GM19023 (cell line): Measurements from ENCODE around the gene GLS.
"Not testable (repeated sequence)": the region's sequence is repeated elsewhere in the genome, so short reads cannot be mapped to it uniquely, and the experiment has no call there.

ENCODE experiments used
- ATAC-seq: cut with Tn5 transposase; IDR thresholded peaks from one replicate; pipeline ENCODE4 v1.9.1; 2021; ENCODE audit warnings: mild to moderate bottlenecking, moderate library complexity; ENCODE audit not compliant: unreplicated experiment

Gene GLS

DNA sequence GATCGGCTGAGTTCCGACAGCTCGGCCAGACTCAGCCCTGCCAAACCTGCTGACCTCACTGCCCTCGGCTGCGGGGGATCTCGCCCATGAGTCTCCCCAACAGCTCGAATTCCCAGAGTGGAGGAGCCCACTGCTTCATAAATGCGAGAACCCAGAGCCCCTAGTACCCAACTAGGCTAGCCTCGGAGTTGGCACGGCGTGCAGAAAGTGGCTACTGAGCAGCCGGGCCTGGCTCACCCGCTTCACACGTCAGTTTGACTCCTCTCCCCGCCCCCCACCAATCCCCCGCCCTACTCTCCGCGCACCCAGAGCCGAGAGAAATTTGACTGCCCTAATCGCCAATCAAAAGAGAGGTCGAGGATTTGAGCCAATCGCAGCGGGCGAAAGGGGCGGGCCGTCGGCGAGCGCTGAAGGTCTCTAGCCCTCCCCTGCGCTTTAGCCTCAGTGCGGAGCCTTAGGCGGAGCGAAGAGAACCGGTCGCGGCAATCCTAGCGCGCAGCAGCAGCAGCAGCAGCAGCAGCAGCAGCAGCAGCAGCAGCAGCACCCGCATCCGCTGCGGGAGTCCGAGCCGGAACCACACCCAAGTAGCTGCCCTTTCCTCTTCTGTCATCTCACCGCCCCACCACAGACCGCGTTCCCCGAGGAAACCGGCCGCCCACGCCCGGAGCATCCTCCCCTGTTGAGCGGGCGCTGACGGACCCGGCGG, at the start of gene GLS:
GLS (plus strand) TSS at position 444 of the 706 bp plus-strand sequence. CDS start 264 bp downstream, outside the sequence.
- peak; percentile 82 for ATAC-seq

DNA sequence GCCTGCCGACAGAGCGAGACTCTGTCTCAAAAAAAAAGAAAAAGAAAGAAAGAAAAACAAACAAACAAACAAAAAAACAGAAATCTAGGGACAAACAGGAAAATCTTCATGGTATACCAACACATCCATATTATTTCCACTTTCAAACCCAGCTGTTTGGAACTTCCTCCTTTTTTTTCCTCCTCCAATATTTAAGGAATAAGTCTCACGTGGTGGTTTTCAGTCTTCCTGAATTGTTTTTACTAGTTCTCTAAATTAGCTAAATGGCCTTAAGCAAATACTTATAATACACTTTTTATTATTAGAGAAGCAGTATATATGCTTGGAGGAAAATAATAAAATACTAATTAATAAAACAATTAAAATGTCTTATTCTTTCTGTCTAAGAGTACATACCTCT, 48.7 kb upstream of the GLS start:
- ATAC-seq: no peak

DNA sequence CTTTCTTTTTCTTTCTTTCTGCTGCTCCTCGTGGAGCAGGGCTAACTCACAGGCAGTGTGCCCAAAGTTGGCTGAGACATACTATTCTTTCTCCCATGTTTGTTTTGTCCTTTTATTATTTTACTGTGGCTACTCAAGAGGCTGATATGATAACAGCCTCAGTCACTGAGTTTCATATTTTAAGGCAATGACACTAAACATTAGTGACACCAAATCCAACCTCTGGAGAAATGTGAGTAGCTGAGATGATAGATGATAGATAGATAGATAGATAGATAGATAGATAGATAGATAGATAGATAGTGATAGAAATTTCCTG, 45.8 kb upstream of the GLS start:
- no peak for ATAC-seq

DNA sequence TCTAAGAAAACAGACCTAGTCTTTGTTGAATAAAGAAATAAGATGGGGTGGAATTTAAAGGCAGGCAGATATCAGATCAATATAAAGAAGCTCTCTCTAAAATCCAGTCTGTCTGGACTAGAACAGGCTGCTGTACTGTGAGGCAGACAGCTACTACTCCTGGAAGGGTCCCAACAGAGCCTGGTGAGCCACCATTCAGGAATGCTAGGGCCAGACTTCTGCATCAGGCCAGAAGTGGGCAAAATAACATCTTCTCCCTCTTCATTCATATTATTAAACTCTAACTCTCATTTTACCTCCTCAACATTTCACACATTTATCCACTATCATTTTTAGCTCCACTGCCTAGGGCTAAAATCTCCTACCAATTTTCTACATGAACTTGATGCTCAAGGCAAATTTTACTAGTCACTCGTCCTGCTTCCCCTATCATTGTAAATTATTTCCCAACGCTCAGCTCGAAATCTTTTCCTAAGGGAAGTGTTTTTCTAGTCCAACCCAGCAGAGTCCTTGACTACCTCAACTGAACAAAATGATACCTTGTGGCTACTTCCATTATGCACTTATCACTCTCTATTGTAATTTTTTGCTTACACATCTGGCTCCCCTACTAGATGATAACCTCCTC, 45.2 kb upstream of the GLS start:
- ATAC-seq: no peak

DNA sequence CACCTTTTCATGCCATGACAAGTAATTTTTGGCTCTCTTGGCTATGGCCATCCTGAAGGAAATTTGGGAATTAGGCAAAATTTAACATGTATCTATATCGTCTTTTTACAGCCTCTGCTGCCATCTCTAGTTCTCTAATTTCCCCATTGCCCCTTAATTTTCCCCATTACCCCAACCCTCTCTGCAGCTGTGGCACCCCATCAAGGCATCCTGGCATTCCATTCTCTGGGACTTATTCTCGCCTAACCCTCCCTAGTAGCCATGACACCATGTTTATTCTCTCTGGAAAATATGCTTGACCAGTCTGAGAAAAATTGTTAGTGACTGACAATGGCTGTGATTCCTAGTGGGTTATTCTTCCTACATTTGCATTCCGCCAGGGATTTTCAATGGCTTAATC, 43.9 kb upstream of the GLS start:
- ATAC-seq: no peak

DNA sequence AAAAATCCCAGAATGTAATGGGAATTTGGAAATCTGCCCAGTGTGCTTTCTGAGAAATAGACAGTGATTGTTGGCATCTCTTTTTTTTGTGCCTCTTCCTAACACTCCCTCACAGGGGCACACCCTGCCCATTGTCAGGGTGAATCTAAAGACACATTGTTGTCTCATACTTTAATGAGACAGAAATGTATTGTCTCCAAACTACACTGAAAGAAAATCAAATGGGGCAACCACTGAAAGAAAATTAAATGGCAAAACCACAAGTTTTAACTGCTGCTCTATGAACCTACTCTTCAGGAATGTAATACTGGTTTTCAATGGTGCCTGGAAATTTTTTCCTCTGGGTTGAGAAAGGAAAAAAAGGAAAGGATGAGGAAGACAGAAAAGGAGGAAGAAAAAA, 43.2 kb upstream of the GLS start:
- ATAC-seq: no peak

DNA sequence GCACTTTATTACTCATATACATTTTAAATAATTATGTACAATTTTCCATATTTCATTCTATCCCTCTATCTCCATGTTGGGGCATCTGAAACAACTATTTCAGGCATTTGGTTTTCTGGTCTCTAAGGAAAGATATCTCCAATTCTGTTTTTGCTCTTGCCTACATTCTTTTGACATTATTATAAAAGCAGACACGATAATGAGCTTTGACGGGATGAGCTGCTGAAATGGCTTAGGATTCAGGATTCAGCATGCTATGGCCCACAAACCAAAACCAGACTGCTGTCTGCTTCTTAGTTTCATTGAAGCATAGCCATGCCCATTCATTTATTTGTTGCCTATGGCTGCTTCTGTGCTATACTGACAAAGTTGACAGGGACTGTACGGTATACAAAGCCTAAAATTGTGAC, 42.7 kb upstream of the GLS start:
- no peak for ATAC-seq

DNA sequence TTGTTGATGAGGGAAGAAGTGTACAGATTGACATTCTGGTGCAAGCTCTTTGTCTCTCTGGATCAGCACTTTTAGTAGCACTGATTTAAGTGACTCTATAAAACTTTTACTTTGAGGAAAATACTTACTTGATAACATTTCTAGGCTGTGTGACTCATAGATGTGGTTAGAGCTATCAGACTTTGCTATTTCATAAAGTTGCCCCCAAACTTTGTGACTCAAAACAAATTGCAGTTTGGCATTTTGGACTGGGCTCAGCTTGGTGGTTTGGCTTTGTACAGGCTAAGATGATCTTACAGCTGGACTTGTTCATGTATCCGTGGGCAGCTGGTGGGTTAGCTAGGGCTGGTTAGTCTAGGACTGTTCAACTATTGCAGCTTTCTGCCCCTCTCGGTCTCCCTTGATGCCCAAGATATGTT, 42.1 kb upstream of the GLS start:
- no peak for ATAC-seq

DNA sequence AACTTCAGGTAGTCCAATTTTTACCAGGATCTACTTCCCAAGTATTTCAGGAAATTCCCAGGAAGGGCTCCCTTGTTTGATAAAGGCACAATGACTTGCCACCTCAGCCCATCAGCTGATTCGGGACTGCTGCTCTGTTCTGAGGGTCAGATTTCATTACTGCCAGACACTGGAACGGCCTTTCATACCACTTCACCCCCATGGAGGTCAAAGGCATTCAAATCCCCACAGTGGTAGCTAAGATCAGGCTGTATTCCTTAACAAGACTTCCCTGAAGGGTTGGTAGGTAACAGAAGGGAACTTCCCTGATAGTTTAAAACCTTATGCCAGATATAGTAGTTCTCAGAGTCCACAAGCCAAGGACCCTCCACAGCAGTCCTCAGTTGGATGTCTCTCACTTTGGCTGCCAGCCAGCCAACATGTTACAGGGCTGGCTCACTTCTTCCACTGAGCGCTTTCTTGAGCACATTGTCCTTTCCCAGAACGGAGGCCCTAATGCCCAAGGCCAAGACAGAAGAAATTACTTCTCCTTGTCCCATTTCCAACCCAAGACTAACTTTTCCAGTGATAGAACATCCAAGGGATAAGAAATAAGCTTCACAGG, 40.0 kb upstream of the GLS start:
- no peak for ATAC-seq

DNA sequence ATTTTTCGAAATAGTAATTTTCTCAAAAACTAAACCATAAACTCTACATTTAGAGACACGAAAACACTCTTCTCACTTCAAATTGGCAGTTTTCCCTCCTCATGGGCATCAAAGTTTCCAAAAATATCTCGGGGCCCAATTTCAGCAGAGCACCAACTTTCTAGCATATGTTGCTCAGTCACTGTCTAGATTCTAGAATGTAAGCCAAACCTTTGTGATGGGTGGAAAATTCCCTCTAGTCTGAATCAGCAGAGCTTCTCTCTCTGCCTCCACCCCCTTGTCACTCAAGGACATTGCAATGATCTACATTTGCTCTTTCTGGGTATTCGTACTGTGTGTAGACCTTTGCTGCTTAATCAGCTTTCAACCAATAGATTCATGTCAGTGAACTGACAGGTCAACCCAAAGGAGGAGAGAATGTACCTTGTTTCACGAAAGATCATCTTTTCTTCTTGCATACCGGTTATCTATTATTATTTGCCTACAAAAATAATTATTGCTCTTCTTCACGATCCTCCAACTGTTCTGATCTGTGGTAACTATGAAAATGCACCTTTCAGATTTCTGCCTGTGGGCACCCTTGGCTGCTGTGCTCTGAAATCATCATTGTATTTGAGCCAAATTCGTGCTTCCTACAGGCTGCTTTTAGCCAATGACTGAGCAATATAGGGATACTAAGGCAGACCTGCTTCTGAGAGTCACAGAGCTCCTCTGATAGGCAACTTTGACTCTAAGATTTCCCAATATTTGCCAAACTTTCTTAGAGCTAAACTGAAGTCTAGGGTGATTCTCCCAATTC, 38.7 kb upstream of the GLS start:
- no peak for ATAC-seq

DNA sequence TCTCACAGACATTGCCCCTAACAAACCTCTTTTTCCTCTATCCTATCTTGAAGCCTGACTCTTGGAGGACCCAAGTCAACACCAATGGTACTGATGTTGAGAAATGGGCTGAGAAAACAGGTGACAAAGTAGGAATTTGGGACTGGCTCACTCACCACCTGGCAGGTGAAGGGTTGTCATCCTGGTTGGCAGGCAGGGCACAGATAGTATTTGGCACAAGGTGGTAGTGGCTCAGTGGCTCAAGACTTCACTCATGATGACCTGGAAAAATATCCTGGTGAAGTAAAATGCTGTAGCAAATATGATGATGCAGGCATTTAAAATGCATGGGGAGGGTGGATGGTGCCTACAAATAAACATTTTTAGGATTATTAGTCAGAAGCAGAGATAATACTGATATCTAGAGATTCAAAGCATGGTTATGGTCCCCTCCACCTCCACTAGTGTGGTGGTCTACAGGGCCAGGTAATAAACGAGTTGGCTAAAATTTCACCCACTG, 38.0 kb upstream of the GLS start:
- no peak for ATAC-seq

DNA sequence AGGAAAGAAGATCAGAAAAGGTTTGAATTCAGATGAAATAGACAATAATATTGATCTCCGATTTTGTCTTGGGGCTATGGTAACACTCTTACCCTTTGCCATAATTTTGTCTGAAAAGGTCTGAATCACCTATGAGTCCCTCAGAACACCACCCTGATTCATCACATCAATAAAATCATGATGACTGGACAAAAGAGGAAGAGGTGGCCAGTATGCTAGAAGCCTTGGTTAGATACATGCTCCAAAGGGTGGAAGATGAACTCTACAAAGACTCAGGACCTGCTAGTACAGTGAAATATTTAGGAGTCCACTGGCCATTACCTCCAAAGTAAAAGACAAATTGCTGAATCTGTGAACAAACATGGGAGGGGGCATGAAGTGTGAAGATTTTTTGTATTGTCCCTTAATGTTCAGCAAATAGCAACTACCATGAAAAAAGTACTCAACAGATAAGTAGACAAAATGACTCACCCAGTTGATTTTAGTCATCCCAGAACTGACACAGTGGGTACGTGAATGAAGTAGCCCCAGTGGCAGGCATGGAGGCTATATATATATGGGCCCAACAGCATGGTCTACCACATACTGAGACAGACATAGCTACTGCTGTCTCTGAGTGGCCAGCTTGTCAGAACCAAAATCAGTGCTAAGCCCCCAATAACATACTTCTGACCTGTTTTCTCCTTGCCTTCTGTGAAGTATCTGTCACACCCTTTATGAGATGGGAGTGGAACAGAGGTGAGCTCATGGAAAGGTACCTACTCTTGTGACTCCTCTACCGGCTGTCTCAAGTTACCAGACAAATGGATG, 36.5 kb upstream of the GLS start:
- ATAC-seq: peak; percentile 90

DNA sequence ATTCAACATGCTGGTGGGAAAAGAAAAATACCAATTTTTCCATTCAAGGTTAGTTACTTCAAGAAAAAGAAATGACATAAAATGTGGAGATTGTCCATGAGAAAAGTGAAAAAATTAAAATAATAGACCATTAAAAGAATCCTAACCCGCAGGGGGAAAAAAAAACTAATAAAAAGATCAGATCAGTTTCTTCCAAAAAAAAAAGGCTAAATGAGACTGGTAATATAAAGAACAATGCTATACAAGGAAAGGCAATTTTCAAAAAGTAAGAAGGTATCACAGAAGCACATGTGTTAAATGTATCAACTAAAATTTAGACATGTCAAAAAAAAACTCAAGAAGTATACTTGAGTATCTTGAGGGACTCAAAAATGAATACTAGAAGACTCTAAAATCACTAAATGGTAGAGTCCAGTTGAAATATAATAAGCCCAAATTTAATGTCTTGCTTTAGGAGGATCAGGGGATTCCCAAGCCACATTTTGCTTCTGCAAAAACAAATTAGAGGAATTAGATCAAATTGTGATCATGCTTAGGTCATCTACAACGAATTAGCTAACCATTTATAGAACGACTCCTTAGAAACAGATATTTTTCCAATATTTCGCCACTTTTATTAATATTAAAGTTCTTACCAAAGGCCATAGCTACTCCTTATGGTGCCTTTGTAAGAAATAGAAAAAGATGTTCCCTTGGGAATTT, 35.8 kb upstream of the GLS start:
- no peak for ATAC-seq

DNA sequence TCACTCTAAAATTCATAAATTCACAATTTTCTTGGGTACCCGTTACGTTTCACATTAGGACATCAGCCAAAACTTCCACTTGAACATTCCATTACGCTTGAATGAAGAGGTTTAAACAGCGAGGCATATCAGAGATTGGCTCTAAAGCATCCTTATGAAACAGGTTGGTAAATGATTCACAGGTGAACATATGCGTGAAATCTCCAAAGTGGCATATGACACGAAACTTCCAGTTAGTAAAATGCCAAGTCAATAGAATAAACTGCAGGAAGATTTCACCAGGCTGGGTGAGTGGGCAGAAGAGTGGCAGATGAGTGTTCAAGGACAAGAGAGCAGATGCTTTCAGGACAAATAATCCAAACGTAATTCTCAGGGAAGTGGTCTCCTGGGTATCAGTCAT, 33.9 kb upstream of the GLS start:
- ATAC-seq: no peak

DNA sequence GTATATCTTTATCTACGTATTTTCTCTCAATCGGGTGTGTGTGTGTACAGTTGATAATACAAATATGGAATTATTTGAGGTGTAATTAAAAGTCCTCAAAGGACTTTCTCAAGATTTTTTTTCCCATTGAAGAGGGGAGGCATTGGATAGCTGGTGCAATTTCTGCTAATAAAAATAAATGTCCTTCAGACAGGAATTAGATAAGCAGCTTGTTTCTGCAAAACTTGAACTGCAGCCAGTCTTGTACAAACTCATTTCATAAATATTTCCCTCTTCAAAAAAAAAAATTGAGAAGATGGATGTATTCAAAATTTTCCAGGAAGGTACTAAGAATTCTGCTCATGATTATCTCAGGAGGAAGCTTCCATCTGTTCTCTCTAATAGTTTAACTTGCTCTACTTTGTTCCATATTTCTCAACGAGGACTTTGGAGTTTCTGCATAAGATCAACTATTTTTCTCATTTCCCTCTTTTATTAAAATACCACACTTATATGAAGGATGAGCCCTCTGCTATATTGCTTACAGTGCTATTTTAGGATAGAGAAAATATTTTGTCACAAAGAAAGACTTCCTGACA, 33.0 kb upstream of the GLS start:
- no peak for ATAC-seq

DNA sequence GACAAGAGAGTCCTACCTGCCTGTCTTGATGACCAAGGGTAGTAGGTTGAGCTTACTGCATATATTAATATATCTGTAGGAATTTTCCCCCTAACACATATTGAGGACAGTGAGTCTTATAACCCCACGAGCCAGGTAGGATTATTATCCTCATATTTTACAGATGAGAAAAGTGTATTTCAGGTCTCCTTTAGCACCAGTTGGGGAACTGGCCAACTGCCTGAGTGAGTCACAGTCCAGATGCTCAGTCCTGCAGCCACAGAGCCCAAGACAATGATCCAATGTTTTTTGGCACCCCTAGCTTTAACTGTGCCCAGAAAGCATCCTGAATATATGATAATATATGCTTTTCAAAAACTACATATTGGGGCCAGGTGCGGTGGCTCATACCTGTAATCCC, 30.8 kb upstream of the GLS start:
- ATAC-seq: no peak

DNA sequence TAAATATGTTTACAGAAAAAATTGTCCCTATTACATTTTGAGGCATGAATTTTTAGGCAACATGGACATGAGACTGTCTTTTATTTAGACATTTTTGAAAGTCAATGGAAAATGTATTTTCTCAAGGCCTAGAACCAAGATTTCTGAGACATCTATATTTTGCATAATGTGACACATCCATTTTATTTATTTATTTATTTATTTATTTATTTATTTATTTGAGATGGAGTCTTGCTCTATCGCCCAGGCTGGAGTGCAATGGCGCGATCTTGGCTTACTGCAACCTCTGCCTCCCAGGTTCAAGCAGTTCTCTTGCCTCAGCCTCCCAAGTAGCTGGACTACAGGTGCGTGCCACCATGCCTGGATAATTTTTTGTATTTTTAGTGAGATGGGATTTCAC, 27.6 kb upstream of the GLS start:
- ATAC-seq: not testable (repeated sequence)

DNA sequence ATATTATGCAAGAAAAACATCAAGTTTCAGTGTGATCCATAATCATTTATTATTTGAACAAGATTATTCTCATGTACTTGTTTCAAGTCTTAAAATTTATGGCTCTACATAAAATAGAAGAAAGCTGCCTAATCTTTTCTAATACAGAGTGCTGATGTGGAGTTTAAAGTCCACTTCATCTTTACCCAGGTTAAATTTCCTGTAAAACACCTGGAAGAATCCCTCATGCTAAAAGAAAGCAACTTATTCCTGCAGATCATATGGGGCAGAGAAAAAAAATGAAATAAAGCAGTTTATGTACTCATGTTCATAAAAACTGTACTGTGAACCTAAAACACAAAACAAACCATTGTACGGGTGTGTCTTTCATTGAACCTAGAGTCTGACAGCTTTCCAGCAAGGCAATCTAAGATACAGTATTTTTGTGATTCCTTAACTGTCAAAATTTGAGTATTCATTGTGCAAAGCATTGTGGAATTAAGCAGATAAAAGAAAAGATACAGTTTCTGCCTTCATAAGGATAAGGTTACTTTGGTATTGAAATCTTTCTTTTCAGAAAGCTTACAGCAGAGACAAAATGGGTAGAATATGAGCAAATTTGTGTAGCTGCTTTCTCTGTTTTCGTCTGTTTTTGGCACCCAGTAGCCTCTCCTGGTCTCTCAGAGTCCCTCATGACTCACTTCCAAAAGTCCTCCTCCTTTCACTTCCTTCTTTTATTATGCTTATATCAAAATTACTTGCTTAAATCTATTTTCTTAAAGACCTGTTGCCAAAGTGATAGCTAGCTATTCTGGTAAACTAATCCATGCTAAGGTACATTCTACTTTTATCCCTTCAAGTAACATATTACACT, 26.9 kb upstream of the GLS start:
- no peak for ATAC-seq

DNA sequence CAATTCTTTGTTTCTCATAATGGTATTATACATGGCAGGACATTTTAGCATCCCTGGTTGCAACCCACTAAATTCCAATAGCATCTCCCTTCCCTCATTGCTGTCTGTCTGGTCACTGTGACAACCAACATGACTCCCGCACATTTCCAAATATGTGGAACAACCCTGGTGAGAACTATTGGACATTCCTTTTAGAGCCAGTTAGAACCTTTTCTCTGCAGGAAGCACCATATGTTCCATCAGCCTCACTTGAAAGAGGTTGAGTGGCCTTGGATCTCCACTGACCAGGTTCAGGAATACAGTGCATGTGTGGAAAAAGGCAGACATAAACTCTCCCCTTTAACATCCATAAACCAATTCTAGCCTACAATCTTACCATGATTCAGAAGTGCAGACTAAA, 25.9 kb upstream of the GLS start:
- ATAC-seq: no peak
